Measurements from ENCODE around the gene C19orf81. TPM values are rescaled to one million over a fixed set of nuclear protein-coding genes. Genes with fewer than 3 reads are reported as not detected.

The C19orf81 gene
- total RNA-seq, 4 donors from 2014 or later: 1.1 TPM; not detected in 3

GRCh38 chr19:50632151-50632835 lies 17.0 kb upstream of the C19orf81 start:
- Histone ChIP-seq H3K9me3 (peaks cover 0 to 31% (median 26%) of the 10 kb centered on the region in 4 donors), H3K4me1 (no peaks in the 10 kb centered on the region), H3K27me3 (peaks cover 0 to 70% (median 0%) of the 10 kb centered on the region in 4 donors), H3K4me3 (no peak overlapping the region), H3K36me3 (no peaks in the 10 kb centered on the region), H3K27ac (replicated peaks in 1 of 4) (no peak overlapping the region)
- WGBS: 73% methylated on average over 9 of the region's 20 CpGs
- no peak for DNase-seq (ENCODE audit: extremely low spot score)
- intact Hi-C loops (cut with DNase I): no loop called here
- TF ChIP-seq POLR2A (IDR thresholded peaks at IDR 0.05; ENCODE audit: low read depth) (no peak), POLR2AphosphoS5 (IDR thresholded peaks at IDR 0.05) (no peak), EP300 (IDR thresholded peaks at IDR 0.05) (no peak), CTCF (IDR thresholded peaks at IDR 0.05) (no peak)

GRCh38 chr19:50633359-50633758 lies 15.9 kb upstream of the C19orf81 start:
- 90% methylated on average over 2 of the region's 2 CpGs for WGBS
- Histone ChIP-seq H3K4me3 (no peak overlapping the region), H3K27ac (replicated peaks in 1 of 4) (no peak overlapping the region), H3K4me1 (no peaks in the 10 kb centered on the region), H3K9me3 (peaks cover 0 to 31% (median 26%) of the 10 kb centered on the region in 4 donors), H3K27me3 (peaks cover 0 to 74% (median 6%) of the 10 kb centered on the region in 4 donors), H3K36me3 (no peaks in the 10 kb centered on the region)
- no peak for TF ChIP-seq EP300 (IDR thresholded peaks at IDR 0.05)
- TF ChIP-seq CTCF (IDR thresholded peaks at IDR 0.05): no peak
- TF ChIP-seq POLR2A (IDR thresholded peaks at IDR 0.05; ENCODE audit: low read depth): no peak
- TF ChIP-seq POLR2AphosphoS5 (IDR thresholded peaks at IDR 0.05): no peak
- DNase-seq (ENCODE audit: extremely low spot score): no peak
- intact Hi-C loops (cut with DNase I): no loop called here

DNA sequence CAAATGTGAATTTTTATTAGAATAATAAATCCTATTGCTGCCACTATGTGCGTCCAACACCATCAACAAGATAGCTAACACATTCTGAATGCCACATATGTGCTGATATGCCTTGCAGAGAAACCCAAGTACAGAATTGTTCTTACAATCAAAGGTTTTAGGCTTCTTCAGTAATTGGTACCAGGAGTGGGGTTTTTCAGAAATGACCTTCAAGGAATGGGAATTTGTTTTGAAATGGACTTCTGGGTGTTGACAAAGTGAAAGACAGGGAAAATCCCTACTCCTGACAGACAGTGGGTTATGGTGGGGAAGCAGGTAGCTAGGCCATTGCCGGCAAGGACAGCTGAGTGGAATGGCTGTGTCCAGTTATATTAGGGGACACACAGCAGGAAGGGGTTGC lies 15.3 kb upstream of the C19orf81 start:
- 98% methylated on average over 2 of the region's 2 CpGs for WGBS
- no peaks in the 10 kb centered on the region for H3K36me3 ChIP-seq
- no peak overlapping the region for H3K4me3 ChIP-seq
- H3K27me3 ChIP-seq: peaks cover 0 to 77% (median 13%) of the 10 kb centered on the region in 4 donors
- DNase-seq (ENCODE audit: extremely low spot score): no peak
- H3K4me1 ChIP-seq: peaks cover 0 to 3% (median 2%) of the 10 kb centered on the region in 4 donors
- H3K27ac ChIP-seq (replicated peaks in 1 of 4): no peak overlapping the region
- intact Hi-C loops (cut with DNase I): no loop called here
- TF ChIP-seq POLR2A (IDR thresholded peaks at IDR 0.05; ENCODE audit: low read depth): no peak
- no peak for TF ChIP-seq EP300 (IDR thresholded peaks at IDR 0.05)
- TF ChIP-seq POLR2AphosphoS5 (IDR thresholded peaks at IDR 0.05): no peak
- TF ChIP-seq CTCF (IDR thresholded peaks at IDR 0.05): no peak
- H3K9me3 ChIP-seq: peaks cover 0 to 31% (median 26%) of the 10 kb centered on the region in 4 donors

DNA sequence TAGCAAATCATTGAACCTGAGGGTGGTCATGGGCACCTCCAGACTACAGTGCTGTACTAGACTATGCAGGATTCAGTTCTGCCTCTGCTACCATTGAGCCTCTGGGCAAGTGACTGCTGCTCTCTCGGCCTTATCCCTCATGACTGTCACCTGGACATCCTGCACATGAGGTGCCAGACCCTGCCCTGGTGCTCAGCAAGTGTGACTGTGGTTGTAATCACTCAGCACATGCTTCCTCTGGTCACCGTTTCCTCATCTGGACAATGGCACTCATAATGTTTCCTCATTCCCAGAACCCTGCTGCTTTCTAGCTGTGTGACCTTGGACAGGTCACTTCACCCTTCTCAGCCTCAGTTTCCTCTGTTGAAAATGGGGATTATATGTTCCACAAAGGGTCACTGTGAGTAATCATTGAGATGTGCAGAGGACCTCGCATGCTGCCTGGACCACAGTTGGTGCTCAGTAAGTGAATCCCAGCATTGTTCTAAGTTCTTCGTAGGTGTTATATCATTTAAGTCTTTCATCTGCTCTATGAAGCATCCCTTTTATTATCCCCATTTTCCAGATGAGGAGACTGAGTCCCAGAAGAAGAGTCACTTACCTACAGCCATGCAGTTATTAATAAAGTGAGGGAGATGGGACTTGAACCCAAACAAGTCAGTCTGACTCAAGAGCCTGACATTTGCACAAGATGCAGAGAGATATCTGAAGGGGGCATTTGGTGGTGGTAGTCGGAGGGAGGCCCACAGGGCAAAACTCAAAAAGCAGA lies 12.7 kb upstream of the C19orf81 start:
- 83% methylated on average over 5 of the region's 5 CpGs for WGBS

More for the DNA sequence above, 12.7 kb upstream of the C19orf81 start:
- no peak for TF ChIP-seq EP300 (IDR thresholded peaks at IDR 0.05)
- TF ChIP-seq CTCF (IDR thresholded peaks at IDR 0.05): no peak
- TF ChIP-seq POLR2A (IDR thresholded peaks at IDR 0.05; ENCODE audit: low read depth): no peak
- no peak for TF ChIP-seq POLR2AphosphoS5 (IDR thresholded peaks at IDR 0.05)
- no peak overlapping the region for H3K4me3 ChIP-seq
- peaks cover 0 to 15% (median 13%) of the 10 kb centered on the region in 4 donors for H3K4me1 ChIP-seq
- H3K27ac ChIP-seq (replicated peaks in 1 of 4): no peak overlapping the region
- H3K36me3 ChIP-seq: no peaks in the 10 kb centered on the region
- no peak for DNase-seq (ENCODE audit: extremely low spot score)
- peaks cover 0 to 31% (median 26%) of the 10 kb centered on the region in 4 donors for H3K9me3 ChIP-seq
- H3K27me3 ChIP-seq: peaks cover 0 to 82% (median 16%) of the 10 kb centered on the region in 4 donors
- intact Hi-C loops (cut with DNase I): no loop called here

Measured in esophagus muscularis mucosa (tissue), 4 donors.